GM12878 (cell line): ENCODE results near the gene TMEM33. TPM values are rescaled to one million over a fixed set of nuclear protein-coding genes. Genes with fewer than 3 reads are reported as not detected.

ENCODE experiments used
- ATAC-seq: fragments of 200-7000 bp; cut with Tn5 transposase; 3 replicates; pipeline ENCODE4 v1.9.1; 2020; ENCODE audit warnings: mild to moderate bottlenecking, moderate library complexity
- BruUV-seq: library from RNA; stranded (reverse); fragments of 400-500 nt; replicated peaks from 2 replicates; lab custom pipeline; 2021; lab: Mats Ljungman, UMichigan
- CTCF ChIA-PET: fragments of 300-600 bp; sonication (Branson Sonifier 250); formaldehyde crosslinking; extraction: SDS; loops from one replicate; lab custom pipeline; 2021; ENCODE audit warnings: inconsistent platforms; lab: Yijun Ruan, JAX
- POLR2A ChIA-PET: fragments of 350-600 bp; formaldehyde crosslinking; extraction: SDS; loops from one replicate; lab custom pipeline; 2021; ENCODE audit warnings: inconsistent platforms; lab: Charles Lee
- RAD21 ChIA-PET: fragments of 300-600 bp; sonication (Branson Sonifier 250); formaldehyde crosslinking; loops from one replicate; lab custom pipeline; 2023; ENCODE audit warnings: antibody characterized with exemption; ENCODE audit not compliant: unreplicated experiment; lab: Charles Lee
- SMC1A ChIA-PET: fragments of 300-600 bp; sonication (Branson Sonifier 250); formaldehyde crosslinking; loops from one replicate; lab custom pipeline; 2023; ENCODE audit not compliant: unreplicated experiment, uncharacterized antibody; lab: Charles Lee
- DNase-seq: peaks from one replicate; pipeline ENCODE4 v3.0.0-alpha.2; 2011; ENCODE audit warnings: low read depth, low spot score
- FAIRE-seq: peaks from 3 replicates; lab custom pipeline; 2011; peaks lifted over from hg19 to GRCh38; lab: Jason Lieb, UNC
- H2AFZ ChIP-seq: 2 replicates; pipeline ENCODE4 v1.6.0; 2011; ENCODE audit warnings: low read depth, low read length, control low read depth; ENCODE audit not compliant: control insufficient read depth
- H3K27ac ChIP-seq: 2 replicates; pipeline ENCODE4 v1.5.1; 2011; ENCODE audit warnings: control low read depth; ENCODE audit not compliant: control insufficient read depth, insufficient read depth
- H3K27me3 ChIP-seq, 2 experiments: replicated peaks in 1 of 2; 2 replicates each; pipeline versions ENCODE4 v1.6.0 to v1.6.1; 2011; ENCODE audit warnings: low read length in 1 of 2; ENCODE audit not compliant: control insufficient read depth in 2 of 2, insufficient read depth in 2 of 2
- H3K36me3 ChIP-seq, 2 experiments: 2 replicates each; pipeline ENCODE4 v1.5.1; 2011; ENCODE audit warnings: low read length in 1 of 2; ENCODE audit not compliant: control insufficient read depth in 2 of 2, insufficient read depth in 2 of 2
- H3K4me1 ChIP-seq: 2 replicates; pipeline ENCODE4 v1.6.1; 2011; ENCODE audit warnings: mild to moderate bottlenecking, low read length, moderate library complexity, mixed read lengths; ENCODE audit not compliant: control insufficient read depth, insufficient read depth
- H3K4me2 ChIP-seq: 2 replicates; pipeline ENCODE4 v1.6.0; 2011; ENCODE audit warnings: control low read depth; ENCODE audit not compliant: control insufficient read depth, insufficient read depth
- H3K4me3 ChIP-seq: fragments of 200-600 bp; sonication (generic); 2 replicates; pipeline ENCODE4 v1.5.1; 2016
- H3K79me2 ChIP-seq: 2 replicates; pipeline ENCODE4 v1.6.0; 2011; ENCODE audit warnings: low read length; ENCODE audit not compliant: control insufficient read depth, insufficient read depth
- H3K9ac ChIP-seq: 2 replicates; pipeline ENCODE4 v1.8.0; 2011; ENCODE audit warnings: low read length, control low read depth, mixed read lengths; ENCODE audit not compliant: control insufficient read depth, insufficient read depth
- H3K9me3 ChIP-seq: replicated peaks from 3 replicates; pipeline ENCODE4 v1.5.1; 2011; ENCODE audit warnings: mild to moderate bottlenecking, low read length; ENCODE audit not compliant: control insufficient read depth, insufficient read depth
- H4K20me1 ChIP-seq: 2 replicates; pipeline ENCODE4 v1.6.0; 2011; ENCODE audit not compliant: control insufficient read depth, insufficient read depth
- SREBF1 ChIP-seq: IDR thresholded peaks from 2 replicates; pipeline ENCODE4 v1.6.1; 2012; ENCODE audit warnings: mild to moderate bottlenecking, low read length
- WGBS: methylation state at CpG from one replicate; pipeline ENCODE4 v1.1.6; 2016; ENCODE audit warnings: low lambda C conversion rate; ENCODE audit not compliant: insufficient replicate concordance, insufficient coverage; ENCODE audit errors: missing lambda C conversion rate; 5-methylcytosine and 5-hydroxymethylcytosine counted together
- in situ Hi-C: fragments of 300-500 bp; cut with MboI; formaldehyde crosslinking; loops from 9 replicates; pipeline ENCODE4 v1.14.3; 2018; ENCODE audit warnings: mixed read lengths
- intact Hi-C: fragments of 100-400 bp; cut with micrococcal nuclease; formaldehyde crosslinking; loops from one replicate; pipeline ENCODE4 v1.14.2; 2022; ENCODE audit not compliant: unreplicated experiment
- polyA plus RNA-seq, 11 experiments: library from polyadenylated mRNA; depleted of rRNA in 4 of 11; unstranded in 6 of 11; stranded (reverse) in 5 of 11; fragments of >200 nt; fragmentation: Nextera tagmentation in 4 of 11; fragmentation: Illumina TruSeq in 1 of 11; extraction: Ambion mirVana in 4 of 11; extraction: Trizol in 1 of 11; gene quantifications; 1 replicate in 1 of 11; 2 replicates in 10 of 11; pipeline versions ENCODE4 v1.2.1 to v1.2.3, GENCODE V29; 2011 to 2016; ENCODE audit warnings: inconsistent platforms in 2 of 11, missing spikeins in 2 of 11, low read depth in 1 of 11
- total RNA-seq, 4 experiments: library from RNA; depleted of rRNA in 3 of 4; stranded (reverse); fragments of >200 nt in 3 of 4; fragmentation: Illumina TruSeq in 1 of 4; extraction: Trizol in 1 of 4; gene quantifications; 2 replicates each; pipeline versions ENCODE4 v1.2.1 to v1.2.3, GENCODE V29; 2013 to 2021
- TF ChIP-seq, protein P1 (sequence below): fragments of 450-650 bp; conservative IDR thresholded peaks from 2 replicates; pipeline ENCODE4 v1.6.1; 2017; ENCODE audit warnings: mild to moderate bottlenecking, moderate library complexity
- TF ChIP-seq, protein P2 (sequence below): fragments of 450-650 bp; formaldehyde crosslinking; IDR thresholded peaks from 2 replicates; pipeline ENCODE4 v1.4.0; 2022; ENCODE audit warnings: mild to moderate bottlenecking, moderate library complexity

The TMEM33 gene
- total and polyA plus RNA-seq, 10 of the 15 experiments (the other 5 are each of a cell fraction or from before 2014, with no cell fraction given) = 7.9 to 60.2 (median 33.4) TPM

DNA sequence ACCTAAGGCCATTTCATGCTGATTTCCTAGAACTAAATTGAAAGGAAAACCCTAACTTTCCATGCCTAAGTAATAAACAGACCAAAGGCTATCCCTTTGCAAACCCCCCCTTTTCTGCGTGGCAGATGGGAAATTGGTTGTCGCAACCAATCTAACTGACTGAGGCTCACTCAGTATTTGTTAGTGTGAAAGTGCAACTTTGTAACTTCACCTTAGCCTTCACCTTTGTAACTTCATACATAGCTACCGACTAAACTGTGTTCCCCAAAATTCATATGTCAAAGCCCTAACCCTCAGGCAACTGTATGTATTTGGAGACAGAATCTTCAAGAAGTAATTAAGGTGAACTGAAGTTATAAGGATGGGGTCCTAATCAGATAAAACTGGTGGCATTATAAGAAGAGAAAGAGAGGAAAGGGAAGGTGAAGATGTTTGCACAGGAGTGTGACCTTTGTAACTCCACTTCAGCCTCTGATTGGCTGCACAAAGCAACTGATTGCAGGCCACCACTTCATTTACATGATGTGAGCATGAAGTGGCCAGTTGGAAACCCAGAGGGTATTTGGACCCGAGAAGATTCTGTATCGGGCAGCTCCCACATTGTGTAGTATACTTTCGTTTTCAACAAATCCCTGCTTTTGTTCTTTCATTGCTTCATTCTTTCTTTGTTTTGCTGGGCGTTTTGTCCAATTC, 4.9 kb upstream of the TMEM33 start:
- CTCF ChIA-PET = interaction anchor here (1.1 kb wide), 1 partner anchor 19 kb away, joined by 3 read pairs; no protein-coding TSS in a partner anchor
- POLR2A ChIA-PET = no interaction called here

More for the DNA sequence above, 4.9 kb upstream of the TMEM33 start:
- intact Hi-C loops (no loop called here), in situ Hi-C loops (no loop called here)
- Histone ChIP-seq H3K4me2 (no peak overlapping the region), H3K4me1 (no peaks in the 10 kb centered on the region), H3K36me3 (no peaks in the 10 kb centered on the region), H3K79me2 (peaks cover 7% of the 10 kb centered on the region), H3K4me3 (no peak overlapping the region), H3K27ac (no peak overlapping the region), H3K9me3 (no peaks in the 10 kb centered on the region), H2AFZ (no peak overlapping the region; the same call in 1 of the 2 replicates), H3K27me3 (no peaks in the 10 kb centered on the region), H4K20me1 (no peaks in the 10 kb centered on the region), H3K9ac (no peak overlapping the region)
- FAIRE-seq = no peak
- SMC1A ChIA-PET = no interaction called here
- ATAC-seq = no peak
- WGBS = 76% methylated on average over 7 of the region's 7 CpGs
- TF ChIP-seq, protein P1, sequence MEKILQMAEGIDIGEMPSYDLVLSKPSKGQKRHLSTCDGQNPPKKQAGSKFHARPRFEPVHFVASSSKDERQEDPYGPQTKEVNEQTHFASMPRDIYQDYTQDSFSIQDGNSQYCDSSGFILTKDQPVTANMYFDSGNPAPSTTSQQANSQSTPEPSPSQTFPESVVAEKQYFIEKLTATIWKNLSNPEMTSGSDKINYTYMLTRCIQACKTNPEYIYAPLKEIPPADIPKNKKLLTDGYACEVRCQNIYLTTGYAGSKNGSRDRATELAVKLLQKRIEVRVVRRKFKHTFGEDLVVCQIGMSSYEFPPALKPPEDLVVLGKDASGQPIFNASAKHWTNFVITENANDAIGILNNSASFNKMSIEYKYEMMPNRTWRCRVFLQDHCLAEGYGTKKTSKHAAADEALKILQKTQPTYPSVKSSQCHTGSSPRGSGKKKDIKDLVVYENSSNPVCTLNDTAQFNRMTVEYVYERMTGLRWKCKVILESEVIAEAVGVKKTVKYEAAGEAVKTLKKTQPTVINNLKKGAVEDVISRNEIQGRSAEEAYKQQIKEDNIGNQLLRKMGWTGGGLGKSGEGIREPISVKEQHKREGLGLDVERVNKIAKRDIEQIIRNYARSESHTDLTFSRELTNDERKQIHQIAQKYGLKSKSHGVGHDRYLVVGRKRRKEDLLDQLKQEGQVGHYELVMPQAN = no peak
- TF ChIP-seq, protein P2, sequence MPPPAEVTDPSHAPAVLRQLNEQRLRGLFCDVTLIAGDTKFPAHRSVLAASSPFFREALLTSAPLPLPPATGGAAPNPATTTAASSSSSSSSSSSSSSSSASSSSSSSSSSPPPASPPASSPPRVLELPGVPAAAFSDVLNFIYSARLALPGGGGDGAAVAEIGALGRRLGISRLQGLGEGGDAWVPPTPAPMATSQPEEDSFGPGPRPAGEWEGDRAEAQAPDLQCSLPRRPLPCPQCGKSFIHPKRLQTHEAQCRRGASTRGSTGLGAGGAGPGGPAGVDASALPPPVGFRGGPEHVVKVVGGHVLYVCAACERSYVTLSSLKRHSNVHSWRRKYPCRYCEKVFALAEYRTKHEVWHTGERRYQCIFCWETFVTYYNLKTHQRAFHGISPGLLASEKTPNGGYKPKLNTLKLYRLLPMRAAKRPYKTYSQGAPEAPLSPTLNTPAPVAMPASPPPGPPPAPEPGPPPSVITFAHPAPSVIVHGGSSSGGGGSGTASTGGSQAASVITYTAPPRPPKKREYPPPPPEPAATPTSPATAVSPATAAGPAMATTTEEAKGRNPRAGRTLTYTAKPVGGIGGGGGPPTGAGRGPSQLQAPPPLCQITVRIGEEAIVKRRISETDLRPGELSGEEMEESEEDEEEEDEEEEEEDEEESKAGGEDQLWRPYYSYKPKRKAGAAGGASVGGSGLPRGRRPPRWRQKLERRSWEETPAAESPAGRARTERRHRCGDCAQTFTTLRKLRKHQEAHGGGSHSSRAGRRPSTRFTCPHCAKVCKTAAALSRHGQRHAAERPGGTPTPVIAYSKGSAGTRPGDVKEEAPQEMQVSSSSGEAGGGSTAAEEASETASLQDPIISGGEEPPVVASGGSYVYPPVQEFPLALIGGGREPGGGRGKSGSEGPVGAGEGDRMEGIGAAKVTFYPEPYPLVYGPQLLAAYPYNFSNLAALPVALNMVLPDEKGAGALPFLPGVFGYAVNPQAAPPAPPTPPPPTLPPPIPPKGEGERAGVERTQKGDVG (CRISPR knock-in tag) = no peak
- no peak for TF ChIP-seq SREBF1
- RAD21 ChIA-PET = interaction anchor here (0.6 kb wide), 1 partner anchor 28 kb away, joined by 4 read pairs; no protein-coding TSS in a partner anchor
- no TSS peak for BruUV-seq
- no peak for DNase-seq
